Epidermal melanocyte (primary cell): ENCODE measurements around the gene ZNF326.
"Not testable (repeated sequence)": the region's sequence is repeated elsewhere in the genome, so short reads cannot be mapped to it uniquely, and the experiment has no call there.

Experiments used
- DNase-seq: peaks from one replicate; pipeline ENCODE4 v3.0.0; 2011; ENCODE audit warnings: low spot score; ENCODE audit not compliant: insufficient read length

The ZNF326 gene

DNA sequence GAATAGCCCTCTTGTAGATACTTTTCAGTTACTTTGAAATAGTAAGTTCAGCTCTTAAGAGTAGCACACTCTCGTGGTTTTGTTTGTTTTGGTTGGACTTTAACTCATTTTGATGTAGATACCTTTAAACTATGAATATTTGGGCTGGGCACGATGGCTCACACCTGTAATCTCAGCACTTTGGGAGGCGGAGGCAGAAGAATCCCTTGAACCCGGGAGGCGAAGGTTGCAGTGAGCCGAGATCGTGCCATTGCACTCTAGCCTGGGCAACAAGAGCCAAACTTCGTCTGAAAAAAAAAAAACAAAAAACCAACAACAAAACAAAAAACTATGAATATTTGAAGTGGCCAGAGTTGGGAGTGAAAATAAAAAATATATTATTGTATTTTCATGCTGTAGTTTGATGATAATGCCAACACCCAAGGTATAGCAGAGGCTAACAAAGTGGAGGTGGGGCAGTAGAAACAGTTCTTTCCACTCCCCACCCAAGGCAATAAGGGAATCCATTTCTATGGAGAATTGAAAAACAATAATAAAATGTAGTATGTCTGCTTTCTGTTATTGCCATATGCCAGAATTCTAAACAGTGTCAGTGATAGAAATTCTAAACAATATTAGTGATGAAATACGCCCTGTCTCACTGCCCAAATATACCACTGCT lies 1.7 kb downstream of the ZNF326 start:
- DNase-seq = no peak

DNA sequence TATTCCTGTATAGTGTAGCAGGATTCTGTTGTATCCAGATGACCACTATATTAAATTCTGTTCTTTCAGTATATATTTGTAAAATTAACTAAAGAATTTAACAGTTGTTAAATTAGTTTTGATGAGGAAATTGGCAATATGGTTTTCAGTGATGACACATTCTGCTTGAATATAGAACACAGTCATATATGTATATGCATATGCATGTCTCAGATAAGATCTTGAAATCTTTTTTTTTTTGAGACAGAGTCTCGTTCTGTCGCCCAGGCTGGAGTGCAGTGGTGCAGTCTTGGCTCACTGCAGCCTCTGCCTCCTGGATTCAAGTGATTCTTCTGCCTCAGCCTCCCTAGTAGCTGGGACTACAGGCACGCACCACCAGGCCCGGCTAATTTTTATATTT lies 2.2 kb downstream of the ZNF326 start:
- not testable (repeated sequence) for DNase-seq

DNA sequence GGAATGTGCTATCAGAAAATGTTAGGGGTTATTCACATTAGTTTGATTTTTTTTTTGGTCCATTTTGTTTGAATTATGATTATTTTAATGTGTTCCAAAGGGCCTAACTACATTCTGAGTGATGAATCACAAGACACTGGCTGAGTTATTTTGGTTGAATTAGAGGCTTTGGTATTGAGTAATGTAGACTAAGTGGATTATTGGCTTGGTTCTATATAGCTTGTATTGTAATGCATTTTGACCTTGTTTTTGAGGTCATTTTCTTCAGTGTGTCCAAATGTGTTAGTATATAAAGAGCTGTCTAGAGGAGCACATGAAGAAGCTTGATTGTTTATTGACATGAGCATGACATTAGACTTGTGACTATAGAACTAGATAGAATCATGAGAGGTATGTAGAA lies 3.4 kb downstream of the ZNF326 start:
- DNase-seq = no peak

DNA sequence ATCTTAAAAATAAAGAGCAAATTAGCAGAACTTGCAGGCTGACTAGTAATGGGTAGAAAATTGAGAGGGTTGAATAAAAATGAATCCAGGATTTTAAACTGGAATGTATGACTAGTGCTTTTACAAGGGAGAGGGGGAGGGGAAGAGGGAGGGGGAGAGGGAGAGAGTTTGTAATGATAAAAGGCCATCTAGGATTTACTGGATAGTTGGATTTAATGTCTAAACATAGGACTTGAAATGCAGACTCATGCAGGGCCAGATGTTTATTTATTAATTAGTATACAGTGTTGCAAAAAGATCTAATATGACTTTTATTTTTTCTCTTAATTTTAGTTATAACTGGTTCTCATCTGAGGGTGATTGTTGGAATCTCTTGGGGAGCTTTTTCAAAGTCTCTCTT lies 4.3 kb downstream of the ZNF326 start:
- no peak for DNase-seq

DNA sequence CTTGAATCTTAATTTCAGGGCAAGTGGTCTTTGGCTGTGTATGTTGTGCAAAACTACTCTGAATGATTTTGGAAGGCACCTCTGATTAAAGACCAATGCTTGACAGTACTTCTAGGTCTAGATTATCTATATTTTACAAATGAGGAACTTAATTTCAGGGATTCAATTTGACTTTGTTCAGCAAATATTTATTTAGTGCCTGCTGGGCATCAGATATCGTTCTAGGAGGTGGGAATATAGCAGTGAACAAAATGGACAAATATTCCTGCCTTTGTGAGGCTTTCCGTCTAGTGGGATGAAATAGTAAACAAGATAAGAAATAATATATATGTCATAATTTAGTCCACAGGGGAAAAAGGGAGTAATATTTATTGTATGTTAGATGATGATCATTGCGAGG lies 4.7 kb downstream of the ZNF326 start:
- DNase-seq = no peak

DNA sequence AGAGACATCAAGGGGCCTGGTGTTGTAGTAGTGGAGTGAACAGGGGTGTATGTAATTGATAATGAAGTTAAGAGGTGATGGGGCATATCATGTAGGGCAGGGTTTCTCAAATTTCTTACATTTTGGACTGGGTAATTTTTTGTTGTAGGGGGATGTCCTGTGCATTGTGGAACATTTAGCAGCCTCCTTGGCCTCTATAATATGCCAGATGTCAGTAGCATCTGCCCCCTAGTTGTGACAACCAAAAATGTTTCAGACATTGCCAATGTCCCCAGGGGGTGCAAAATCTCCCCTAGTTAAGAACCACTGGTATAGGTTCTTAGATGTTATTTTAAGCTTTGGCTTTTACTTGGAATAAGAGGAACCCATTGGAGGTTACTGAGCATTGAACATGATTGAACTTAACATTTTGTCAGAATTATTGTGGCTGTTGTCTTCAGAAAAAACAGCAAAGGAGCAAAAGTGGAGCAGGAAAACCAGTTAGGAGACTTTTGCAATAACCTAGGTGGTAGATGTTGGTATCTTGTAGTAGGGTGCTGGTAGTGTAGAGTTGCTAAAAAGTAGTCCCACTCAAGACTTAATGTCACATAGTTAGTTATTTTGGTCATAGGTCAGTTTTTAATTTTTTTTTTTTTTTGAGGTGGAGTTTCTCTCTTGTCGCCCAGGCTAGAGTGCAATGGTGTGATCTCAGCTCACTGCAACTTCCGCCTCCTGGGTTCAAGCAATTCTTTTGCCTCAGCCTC lies 6.2 kb downstream of the ZNF326 start:
- no peak for DNase-seq

DNA sequence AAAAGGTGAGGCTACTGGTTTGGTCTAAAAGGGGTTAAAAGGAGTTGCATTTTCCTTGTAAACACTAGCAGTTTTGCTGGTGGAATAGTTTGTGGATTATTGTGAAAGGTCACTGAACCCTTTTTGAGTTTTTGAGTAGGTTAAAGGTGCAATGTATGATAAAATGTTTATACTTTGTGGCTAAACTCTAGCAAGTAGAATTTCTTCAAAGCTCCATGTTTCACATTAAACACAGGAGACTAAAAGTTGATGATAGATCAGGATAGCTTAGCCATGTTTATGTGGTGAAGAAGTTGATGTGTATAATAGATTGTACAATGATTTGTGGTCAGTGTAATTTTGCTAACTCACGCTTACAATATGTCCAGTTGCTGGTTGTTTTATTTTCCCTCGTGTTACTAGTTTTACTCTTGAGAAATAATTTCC lies 13.1 kb downstream of the ZNF326 start:
- no peak for DNase-seq

DNA sequence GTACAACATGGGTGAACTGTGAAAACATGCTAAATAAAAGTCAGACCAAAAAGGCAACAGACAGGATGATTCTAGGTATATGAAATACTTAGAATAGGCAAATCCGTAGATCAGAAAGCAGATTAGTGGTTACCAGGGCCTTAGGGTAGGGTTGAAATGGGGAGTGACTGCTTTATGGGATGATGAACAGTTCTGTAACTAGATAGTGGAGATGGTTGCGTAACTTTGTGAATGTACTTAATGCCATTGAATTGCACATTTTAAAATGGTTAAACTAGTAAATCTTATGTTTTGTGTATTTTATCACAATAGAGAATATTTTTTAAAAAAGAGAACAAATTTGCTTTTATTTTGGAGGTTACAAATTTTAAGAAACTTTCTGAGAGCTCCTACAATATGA lies 17.4 kb downstream of the ZNF326 start:
- no peak for DNase-seq

DNA sequence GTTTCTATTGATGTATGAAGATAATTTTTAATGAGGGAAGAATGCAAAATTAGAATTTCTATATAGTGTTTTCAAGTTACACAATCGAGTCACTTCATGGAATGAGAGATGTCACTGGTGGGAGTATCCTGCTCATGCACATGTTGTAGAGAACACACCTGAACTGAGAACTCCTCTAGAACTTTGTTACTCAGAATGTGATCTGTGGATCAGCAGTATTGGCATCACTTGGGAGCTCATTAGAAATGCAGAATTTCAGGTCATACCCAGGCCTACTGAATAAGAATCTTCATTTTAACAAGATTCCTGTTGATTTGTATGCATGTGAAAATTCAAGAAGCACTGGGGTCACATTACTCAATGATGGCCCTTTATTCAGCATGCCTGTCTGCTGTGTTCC lies 28.8 kb downstream of the ZNF326 start:
- no peak for DNase-seq

DNA sequence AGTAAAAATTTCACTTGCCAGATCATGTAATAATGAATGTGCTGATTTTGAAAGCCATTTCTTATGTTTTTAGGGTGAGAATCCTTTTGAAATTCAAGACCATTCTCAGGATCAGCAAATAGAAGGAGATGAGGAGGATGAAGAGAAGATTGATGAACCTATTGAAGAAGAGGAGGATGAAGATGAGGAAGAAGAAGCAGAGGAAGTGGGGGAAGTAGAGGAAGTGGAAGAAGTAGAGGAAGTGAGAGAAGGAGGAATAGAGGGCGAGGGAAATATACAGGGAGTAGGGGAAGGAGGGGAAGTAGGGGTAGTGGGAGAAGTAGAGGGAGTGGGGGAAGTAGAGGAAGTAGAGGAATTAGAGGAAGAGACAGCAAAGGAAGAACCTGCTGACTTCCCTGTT lies 32.4 kb downstream of the ZNF326 start:
- DNase-seq = no peak

DNA sequence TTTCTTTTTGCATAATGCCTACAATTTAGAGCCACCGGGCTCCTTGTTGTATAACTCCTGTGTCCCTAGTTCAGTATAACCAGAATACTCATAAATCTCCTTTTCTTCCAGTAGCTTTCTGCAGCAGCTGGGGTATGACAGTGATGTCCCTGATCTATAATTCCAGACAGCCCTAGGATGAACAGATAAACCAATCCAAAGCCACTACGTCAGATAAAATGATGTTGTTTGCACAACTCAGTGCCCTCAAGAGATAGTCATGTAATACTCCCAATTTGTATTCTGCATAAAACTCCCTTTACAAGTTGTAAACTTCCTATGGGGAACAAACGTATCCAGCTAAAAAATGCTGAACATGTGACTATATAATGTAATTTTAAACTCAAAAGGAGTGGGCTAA lies 44.7 kb downstream of the ZNF326 start:
- DNase-seq = no peak

DNA sequence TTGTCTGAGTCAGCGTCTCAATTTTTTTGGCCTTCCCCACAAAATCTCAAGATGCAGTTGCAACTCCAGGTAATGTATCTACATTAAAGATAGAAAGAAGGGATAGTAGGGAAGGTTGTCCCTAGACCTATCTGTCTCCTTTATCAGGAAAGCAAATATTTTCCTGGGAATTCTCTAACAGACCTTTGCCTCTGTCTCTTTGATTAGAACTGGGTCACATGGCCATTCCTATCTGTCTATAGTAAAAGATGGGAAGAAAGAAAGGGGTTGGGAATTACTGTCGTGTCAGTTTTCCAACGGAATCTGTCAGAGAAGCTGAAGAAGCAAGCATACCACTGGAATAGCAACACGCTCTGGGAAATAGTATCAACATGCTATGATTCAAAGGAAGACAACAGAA lies 48.7 kb downstream of the ZNF326 start:
- no peak for DNase-seq

DNA sequence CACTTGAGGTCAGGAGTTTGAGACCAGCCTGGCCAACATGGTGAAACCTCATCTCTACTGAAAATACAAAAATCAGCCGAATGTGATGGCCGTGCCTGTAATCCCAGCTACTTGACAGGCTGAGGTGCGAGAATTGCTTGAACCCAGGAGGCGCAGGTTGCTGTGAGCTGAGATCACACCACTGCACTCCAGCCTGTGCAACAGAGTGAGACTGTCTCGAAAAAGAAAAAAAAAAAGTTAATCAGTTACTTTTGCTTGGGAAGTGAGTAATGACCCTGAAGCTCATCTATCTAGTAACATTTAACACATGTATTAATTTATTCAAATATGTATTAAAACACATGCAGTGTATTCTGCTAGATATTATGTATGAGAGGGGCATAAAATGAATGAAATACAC lies 49.4 kb downstream of the ZNF326 start:
- no peak for DNase-seq

DNA sequence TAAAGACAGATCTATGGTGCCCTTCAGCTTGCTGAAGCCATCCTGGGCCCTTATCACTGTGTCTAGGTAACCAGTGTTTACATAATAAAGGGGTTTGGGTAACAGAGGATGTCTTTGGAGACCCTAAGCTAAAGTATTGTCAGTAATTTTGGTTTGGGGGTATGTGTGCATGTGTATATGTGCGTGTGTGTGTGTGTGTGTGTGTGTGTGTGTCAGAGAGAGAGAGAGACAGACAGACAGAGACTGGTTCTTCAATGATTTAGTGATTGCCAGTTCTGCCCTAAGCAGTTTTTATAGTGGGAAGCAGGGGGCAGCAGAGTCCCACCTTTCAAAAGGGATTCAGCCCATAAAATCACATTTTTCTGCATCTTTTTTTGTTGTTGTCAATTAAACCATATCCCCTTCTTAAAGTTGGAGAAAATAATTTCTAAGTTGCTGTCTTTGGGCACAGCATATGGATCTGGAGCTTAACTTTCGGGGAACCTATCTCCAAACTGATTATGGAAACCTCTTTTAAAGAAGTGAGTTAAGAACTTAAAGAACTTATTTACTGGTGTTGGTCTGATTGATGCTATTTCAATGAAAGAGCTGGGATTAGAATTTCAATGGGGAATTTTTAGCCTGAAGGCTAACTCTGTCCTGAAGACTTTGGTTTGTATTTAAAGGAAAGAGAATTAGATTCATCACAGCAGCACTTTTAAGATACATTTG lies 51.1 kb downstream of the ZNF326 start:
- DNase-seq = peak; percentile 30

DNA sequence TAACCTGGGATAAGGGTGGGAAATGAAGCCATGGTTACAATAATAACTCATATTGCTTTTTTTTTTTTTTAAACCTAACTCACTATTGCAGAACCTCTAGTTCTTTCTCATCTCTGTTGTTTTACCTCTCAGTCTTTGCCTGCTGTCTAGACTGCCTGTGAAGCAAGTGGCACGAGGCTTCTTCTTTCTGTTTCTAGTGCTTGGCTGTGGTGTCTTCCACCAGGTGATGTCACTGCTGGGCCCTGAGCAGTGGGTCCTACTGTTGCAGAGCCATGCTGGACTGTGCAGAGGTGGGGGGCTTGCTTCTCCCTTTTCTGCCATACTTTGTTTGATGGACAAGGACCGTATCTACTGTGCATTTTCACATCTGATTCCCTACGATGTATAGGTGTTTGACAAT lies 51.7 kb downstream of the ZNF326 start:
- DNase-seq = no peak

DNA sequence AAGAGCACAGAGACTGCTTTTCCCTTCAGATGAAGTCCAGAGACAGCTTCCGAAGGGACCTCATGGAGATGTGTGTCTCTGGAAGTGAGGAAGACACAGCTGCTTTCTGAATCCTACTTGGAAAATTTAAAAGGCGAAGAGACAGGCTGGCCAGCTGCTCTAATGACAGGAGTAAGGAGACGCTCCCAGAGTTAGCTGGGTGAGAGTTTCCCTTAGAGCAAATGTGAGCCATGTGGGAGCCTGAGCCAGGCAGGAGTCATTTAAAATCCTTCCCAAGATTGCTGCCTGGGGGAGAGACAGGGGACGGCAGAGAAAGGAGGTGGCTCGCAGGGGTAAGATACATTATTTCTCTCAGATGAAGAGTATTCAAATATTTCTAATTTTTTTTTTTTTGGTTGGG lies 53.1 kb downstream of the ZNF326 start:
- DNase-seq = no peak

DNA sequence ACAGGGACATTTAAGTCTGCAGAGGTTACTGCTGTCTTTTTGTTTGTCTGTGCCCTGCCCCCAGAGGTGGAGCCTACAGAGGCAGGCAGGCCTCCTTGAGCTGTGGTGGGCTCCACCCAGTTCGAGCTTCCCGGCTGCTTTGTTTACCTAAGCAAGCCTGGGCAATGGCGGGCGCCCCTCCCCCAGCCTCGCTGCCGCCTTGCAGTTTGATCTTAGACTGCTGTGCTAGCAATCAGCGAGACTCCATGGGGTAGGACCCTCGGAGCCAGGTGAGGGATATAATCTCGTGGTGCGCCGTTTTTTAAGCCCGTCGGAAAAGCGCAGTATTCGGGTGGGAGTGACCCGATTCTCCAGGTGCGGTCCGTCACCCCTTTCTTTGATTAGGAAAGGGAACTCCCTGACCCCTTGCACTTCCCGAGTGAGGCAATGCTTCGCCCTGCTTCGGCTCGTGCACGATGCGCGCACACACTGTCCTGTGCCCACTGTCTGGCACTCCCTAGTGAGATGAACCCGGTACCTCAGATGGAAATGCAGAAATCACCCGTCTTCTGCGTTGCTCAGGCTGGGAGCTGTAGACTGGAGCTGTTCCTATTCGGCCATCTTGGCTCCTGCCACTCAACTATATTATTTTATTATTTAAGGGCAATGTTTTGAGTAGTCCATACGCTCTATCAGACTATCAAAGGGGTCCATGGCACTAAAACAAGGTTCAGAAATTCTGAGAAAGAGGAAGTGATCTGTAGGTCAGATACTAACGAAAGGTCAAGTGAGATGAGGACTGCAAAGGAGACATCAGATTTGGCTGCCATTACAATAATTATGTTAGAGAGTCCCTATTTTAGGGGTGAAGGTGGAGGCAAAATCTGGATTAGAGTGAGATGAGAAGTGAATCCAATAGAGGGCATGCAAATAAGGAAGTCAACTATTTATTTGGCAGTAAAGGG lies 68.1 kb downstream of the ZNF326 start:
- not testable (repeated sequence) for DNase-seq

DNA sequence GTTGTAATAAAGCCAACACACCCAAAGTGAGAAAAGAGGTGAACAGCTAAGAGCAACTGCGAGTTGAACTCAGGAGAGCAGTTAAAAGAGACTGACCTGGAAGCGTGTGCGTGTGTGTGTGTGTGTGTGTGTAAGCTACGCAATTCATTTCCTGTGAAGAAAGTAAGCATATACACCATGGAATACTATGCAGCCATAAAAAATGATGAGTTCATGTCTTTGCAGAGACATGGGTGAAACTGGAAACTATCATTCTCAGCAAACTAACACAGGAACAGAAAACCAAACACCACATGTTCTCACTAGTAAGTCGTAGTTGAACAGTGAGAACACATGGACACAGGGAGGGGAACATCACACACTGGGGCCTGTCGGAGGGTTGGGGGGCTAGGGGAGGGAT lies 69.2 kb downstream of the ZNF326 start:
- not testable (repeated sequence) for DNase-seq

DNA sequence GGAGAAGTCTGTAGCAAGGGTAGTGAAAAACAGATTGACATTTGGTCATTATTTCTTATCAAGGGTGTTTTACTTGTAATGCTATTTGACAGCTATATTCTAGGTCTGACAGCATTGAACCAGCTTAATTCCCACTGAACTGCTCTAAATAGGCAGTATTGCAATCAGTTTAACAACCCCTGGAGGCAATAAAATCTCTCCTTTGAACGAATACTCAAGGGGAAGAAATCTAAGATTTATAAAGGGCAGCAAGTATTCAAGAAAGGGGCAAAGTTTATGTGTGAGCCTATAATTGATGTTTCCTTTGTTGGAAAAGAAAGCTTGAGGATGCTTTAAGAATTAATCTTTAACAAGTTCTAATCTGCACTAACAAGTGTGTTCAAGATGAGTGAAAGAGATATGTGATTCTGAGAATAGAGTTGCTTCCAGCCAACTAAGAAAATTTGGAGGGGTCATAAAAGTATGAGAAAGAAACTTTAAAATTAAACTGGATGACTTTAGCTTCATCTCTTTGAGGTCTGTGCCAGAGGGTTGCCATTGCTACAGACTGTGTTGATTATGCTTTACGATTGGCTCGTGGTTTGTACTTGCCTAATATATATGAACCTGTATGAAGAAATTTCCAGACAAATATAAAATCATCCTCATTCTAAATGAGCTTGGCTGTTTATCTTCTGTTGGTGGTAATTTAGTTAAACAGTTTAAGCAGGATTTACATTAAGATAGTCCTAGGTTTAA lies 72.5 kb downstream of the ZNF326 start:
- DNase-seq = no peak

DNA sequence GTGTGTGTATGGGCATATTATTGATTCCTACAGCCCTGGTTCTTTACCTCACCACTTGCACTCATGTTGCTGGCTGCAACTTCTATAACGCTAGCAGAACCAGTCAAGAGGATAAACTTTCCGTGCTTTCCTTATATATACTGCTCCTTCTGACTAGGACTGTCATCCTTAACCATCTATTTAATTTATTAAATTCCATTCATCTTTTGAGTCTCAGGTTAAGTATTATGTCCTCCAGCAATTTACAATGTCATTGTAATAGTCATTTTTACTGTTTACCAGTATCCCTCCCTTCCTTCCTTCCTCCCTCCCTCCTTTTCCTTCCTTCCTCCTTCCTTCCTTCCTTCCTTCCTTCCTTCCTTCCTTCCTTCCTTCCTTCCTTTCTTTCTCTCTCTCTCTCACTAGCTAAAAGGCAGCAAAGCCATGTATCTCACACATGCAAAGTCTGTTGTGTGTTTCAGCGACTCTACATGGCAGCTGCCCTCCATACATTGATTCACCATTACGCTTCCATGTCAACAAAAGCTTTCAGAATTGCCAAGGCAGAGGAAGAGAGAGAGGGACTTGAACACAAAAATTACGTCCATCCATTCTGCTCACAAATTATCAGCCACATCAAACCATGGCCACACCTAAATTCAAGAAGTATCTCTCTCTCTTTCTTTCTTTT lies 73.8 kb downstream of the ZNF326 start:
- no peak for DNase-seq
